GM21526 (cell line): ENCODE data around the gene CST8.

Source experiments
- ATAC-seq: cut with Tn5 transposase; IDR thresholded peaks from one replicate; pipeline ENCODE4 v1.9.1; 2021; ENCODE audit warnings: moderate library complexity; ENCODE audit not compliant: unreplicated experiment, low FRiP score

The CST8 gene

DNA sequence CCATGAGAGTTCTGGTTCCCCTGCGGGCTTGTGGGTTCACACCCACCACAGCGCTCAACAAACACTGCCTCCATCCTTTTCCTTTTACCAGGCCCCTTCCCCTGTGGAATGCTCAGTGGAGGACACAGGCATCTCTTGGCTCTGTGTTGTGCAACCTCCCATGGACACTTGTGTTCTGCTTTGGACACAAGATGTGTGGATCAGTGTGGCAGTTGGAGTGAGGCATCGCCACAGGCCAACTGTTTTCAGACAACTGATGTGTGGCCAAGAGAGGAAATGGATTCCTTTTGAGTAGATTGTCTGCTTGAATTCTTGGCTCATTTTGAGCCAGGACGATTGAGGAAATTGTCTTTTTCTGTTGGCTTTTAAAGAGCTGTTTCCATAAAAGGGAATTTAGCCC, 26.8 kb downstream of the CST8 start:
- no peak for ATAC-seq

DNA sequence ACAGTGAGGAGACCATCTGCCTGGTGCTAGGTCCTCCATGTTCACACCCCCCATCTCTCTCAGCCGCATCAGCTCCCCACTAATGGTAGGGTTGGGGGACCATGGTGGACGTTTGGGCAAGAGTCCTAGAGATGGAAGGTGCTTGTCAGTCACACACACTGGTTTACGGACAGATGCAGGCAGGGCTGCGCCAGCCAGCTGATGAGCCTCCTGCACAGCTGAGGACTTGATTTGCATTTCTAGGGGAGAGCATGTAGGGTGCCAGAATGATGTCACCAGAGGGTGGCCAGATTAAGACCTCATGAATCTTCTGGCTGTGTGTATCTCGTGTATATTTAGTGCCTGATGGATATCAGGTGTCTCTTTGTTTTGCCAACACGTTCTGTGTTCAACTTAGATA, 28.6 kb downstream of the CST8 start:
- ATAC-seq: no peak

DNA sequence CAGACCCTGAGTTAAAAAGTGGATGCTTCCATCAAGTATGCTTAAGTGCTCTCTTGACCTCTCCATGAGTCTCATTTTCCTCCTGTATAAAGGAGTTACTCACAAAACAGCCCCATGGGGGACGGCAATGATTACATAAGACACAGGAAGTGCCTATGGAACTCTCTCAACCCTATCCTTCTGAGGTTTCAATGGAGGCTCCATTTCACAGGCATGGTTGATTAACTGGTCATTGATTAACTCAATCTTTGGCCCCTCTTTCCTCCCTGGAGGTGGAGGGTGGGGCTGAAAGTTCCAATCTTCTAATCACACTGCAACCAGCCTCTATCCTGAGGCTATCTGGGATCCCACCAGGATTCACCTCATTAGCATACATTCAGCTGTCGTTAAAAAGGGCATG, 29.3 kb downstream of the CST8 start:
- ATAC-seq: no peak

DNA sequence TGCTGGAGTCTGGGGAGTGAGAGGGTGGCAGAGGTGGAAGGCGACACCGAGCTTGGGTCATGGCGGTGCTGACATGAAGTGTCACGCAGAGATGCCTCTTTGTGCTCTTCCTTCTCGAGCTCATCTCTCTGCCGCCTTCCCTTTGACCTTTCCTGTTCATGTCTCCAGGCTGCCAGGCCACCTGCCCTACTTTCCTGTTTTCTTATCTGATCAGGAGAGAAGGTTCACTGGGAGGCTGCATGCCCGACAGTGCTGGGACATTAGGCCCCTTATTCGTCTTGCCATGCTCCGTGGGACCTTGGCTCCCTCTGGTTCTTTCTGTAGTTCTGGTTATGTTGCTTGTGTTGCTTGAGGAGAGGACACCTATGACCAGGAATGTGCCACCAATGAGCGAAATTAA, 33.2 kb downstream of the CST8 start:
- ATAC-seq: no peak

DNA sequence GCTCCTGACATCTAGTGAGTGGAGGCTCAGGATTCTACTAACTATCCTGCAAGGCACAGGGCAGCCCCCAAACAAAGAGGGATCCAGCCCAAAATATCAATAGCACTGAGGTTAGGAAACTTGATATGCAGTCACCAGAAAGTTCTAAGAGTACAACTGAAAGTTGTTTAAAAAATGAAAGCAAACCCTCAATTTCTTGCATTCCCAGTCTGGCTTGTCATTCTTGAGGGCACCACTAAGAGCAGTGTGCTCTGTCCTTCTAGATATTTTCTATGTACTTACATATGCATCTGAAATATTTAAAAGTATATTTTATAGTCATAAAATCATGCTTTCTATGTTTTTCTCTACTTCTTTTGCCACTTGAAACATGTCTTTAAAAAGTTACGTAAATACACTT, 35.9 kb downstream of the CST8 start:
- no peak for ATAC-seq

DNA sequence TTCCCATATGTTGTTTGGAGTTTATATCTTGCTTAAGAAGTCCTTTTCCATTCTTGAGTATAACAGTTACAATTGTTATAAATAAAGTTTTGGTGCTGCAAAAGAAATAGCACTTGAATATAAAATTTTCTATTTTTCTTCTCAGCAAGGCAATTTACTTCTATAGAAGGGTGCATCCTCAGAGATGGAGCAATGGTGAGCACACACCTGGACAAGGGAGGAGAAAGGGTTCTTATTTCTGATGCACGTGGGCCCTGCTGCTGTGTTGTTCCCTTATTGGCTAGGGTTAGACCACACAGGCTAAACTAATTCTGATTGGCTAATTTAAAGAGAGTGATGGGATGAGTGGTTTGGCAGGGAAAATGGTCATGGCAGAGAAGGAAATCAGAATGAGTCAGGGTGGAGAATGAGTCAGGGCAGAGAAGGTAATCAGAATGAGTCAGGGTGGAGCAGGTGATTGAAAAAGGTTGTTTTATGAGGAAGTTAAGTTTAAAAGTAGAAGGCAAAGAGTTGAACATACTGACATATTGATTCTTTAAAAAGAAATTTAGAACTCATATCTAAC, 38.0 kb downstream of the CST8 start:
- ATAC-seq: no peak

DNA sequence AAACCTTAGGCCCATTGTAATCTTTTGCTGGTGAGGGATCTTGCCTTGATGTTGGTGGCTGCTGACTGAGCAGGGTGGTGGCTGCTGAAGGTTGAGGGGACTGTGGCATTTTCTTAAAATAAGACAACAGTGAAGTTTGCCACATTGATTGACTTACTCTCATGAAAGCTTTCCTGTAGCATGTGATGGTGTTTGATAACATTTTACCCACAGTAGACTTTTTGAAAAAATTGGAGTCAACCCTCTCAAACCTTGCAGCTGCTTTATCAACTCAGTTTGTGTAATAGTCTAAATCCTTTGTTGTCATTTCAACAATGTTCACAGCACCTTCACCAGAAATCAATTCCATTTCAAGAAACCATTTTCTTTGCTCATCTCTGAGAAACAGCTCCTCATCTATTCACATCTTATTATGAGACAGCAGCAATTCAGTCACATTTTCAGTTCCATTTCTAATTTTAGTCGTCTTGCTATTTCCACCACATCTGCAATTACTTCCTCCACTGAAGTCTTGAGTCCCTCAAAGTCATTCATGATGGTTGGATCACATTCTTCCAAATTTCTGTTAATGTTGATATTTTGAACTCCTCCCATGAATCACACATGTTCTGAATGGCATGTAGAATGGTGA, 40.1 kb downstream of the CST8 start:
- peak; percentile 61 for ATAC-seq

DNA sequence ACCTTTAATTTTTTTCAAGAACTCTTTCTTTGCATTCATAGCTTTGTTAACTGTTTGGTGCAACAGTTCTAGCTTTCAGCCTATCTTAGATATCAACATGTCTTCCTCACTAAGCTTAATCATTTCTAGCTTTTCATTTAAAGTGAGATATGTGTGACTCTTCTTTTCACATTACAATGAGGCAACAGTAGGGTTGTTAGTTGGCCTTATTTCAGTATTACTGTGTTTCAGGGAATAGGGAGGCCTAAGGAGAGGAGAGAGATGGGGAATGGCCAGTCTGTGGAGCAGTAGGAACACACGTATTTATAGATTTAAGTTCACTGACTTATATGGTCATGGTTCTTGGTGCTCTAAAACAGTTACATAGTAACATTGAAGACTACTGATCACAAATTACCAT, 41.6 kb downstream of the CST8 start:
- no peak for ATAC-seq

DNA sequence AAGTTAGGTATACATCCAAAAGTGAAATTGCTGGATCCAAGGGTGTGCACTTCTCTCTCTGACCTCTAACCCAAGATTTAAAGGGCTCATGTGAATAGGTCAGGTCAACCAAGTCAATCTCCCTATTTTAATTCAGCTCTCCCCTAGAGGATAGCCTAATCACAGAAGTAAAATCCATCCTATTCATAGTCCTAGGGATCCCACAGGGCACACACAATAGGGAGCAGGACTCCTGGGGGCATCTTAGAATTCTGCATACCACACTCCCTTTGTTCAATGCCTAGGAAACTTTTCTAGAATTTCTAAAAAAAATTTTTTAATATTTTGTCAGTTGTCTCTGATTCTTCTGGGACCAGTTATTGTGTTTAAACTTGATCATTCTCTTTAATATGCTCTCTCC, 42.2 kb downstream of the CST8 start:
- no peak for ATAC-seq

DNA sequence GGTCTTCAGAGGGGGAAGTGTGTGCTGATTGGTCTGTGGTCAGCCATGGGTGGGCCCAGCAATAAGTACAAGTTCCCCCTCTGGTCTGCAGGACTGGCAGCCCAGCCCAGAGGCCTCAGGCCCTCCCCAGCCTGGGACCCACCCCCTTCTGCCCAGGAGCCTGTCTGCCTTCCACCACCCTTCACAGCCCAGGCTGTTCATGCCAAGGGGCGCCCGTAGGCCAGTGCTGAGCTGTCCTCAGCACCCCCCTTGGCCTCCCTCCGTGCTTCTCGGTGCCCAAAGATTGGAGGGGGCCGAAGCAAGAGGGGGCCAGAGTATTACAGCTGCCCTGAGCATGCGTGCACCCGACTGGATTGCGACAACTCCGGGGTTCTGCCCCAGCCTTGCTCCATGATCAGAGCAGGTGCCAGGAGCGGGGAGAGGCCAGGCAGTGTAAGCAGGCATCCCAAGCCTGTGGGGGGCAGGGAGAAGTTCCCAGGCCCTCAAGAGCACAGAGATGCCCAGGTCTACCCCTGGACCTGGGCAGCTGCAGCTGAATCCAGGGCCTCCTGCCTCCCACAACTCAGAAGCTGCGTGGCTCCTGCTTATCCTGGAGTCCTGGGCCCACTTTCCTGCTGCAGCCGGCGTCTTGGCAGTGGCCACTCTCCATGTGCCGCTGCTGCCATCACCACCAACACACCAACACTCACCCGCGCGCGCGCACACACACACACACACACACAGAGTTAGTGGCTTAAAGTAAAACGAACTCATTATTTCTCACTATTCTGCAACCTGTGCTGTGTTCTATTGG, 44.1 kb downstream of the CST8 start:
- ATAC-seq: no peak

DNA sequence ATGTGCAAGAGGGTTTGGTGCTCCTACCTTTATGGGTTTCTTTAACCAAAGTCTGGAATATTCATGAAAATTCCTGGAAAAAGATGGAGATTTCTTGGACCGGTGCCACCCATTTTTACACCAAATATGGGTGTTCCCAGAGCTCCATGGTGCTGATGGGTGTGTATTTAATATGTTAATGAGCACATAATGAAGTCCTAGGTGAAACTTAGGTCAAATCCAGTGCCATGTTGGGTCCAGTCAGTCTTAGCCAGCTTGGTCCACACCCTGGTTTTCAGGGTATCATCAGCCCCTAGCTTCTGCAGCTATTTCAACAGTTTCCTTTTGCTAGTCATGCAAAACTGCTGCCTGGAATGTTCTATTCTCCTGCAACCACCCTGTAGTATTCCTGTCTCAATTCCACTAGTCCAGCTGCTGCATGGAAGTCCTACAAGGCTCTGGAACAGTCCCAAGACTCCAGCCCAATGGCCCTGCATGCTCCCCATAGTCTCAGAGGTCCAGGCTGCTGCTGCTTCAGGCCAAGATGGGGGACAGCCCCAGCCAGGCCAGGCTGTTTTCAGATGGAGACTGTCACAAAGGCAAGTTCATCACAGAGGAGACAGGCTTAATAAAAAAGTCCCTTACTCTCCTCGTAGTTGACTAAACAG, 45.5 kb downstream of the CST8 start:
- ATAC-seq: no peak

DNA sequence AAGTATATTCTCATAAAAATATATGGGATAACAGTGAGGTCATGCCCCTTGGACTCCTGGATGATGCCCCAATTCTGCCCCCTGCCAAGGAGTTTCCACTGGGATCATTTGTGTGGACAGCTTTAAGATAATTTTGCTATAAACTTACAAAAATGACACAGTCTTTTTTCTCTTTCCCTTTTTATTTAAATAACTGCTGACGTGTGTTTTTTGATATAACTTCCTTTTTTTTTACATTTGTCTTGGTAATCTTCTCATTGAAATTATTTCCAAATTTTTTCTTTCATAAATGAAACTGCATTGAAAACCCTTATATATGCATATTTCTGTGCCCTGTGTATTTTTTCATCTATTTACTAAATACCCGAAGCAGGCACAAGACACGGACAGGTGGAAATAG, 46.1 kb downstream of the CST8 start:
- no peak for ATAC-seq

DNA sequence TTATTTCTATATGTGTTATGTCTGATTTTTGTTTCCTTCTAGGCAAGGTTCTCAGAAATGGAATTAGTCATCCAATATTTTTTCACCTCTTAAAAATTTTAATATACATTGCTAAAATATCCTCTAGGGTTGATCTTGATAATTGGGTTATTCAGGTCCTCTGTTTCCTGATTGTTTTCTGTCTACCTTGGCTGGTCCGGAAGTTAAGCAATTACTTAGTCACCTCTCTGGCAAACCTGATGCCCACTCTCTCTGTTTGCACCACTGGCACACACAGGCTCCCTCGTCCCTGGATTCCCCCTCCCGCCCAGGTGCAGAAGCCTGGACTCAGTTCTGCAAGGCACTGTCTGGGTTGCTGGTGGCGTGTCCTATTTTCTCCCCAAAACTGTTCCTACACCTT, 49.7 kb downstream of the CST8 start:
- ATAC-seq: no peak

DNA sequence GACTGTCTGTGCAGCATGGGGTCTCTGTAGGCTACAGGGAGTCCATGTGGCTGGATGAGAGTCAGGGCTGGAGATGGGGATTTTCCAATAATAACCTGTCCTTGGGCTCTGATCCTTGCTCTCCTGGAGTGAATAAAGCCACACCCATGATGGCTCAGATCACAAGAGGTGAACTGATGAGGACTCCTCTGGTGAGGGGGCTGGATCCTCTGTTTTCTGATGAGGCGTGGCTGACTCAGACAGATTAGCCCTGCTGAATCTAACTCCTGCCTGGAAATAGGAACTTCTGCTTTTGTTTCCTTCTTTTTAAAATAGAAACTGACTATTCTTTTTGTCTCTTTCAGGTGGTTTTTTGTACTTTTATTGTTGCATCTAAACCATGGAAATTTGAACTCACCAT, 50.4 kb downstream of the CST8 start:
- no peak for ATAC-seq

DNA sequence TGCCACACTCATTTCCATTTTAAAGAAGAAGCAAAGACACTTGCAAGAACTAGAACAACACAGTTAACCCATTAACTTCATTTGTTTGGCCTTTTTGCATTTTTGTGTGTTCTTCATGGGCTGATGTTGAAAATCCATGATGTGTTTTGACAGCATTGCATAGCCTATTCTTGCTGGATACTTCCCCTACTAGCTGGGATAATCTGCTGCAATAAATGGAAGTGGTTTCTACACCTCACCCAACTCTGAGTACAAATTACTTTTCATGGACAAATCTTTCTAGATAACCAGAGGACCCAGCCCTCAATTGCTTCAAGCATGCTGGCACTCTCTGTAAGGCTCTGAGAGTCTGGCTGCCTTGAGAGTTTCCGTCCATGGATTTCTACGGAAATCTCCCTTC, 50.9 kb downstream of the CST8 start:
- no peak for ATAC-seq

DNA sequence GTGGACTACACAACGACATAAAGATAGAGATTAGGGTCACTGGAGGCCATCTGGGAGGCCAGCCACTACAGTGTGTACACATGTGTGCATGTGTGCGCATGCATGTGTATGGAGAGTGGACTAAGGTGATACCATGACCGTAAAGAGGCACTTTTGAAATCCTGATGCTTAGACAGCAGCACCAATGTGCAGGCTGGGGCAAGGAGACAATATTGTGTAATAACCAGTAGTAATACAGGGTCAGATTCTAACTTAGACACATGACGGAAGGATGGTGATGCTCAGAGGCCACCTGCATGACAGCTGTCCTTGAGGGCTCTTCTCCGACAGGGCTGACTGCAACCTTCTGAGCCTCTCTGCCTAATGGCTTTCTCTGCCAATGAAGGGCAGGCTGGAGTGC, 51.9 kb downstream of the CST8 start:
- no peak for ATAC-seq

DNA sequence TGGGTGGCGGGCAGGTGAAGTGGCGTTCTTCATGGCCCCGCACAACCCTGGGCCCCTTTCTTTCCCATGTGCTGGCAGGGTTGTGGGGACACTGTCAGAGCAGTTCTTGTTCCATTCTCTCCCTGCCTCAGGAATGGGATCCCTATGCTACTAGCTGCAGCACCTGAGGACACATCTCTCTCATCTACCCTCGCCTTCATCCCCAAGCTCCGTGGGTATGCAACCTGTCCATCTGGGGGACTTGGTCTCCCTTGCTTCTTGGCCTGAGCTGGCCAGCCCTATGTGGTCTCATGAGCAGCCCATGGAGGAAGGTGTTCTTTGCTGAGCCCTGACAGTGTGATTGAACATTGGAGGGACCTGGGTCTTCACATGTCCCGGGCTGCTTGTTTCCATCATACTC, 53.2 kb downstream of the CST8 start:
- no peak for ATAC-seq
